ENCODE measurements around the gene PDCD7.
"Not testable (repeated sequence)": the region's sequence is repeated elsewhere in the genome, so short reads cannot be mapped to it uniquely, and the experiment has no call there.

Gene PDCD7

DNA sequence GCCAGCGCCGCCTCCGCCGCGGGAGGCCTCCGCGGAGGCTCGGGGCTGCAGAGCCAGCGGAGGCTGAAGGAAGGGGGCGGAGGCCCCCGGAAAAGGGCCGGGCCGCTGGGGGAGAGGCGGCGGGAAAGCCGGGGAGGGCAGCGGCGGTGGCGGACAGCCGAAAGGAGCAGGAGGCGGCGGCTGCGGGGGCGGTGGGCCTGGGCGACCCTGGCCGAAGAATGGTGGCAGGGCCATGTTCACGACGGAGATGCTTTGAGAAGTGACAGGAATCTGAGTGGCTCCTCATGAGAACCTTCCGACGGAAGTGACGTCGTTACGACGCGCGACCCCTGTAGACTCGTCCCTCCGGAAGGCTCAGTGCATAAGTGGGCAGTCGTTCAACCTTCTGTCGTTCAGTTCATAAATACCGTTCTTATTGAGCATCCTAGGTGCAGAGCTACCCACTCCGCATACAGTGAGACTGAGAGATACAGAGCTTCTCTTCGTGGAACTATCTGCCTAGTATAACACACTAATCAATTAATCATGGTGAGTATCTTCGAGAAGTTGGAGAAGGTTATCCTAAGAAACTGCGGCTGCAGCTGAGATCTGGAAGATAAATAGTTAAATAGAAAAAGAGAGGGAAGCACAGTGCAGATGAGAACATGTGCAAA is at the start of gene PDCD7:
Gene PDCD7, minus strand, starts transcription at position 261 of the 653 bp plus-strand sequence. Its CDS starts 27 bp downstream, at position 234.
- peak; percentile 92 for DNase-seq

DNA sequence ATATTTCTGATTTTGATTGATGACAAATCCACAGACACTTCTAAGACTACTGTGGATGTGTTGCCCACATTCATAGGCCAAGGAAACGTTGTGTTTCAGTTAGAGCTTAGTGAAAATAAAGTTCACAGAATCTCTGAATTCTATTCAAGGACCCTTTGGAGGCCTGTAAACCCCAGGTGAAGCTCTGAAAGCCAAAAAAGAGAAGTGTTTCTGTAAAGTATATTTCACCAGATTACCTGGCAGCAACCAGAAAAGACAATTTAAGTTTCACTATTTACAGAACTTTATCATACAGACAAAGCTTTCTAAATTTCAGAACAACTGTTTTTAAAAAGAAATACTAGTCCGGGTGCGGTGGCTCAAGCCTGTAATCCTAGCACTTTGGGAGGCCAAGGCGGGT is 48.9 kb upstream of the PDCD7 start:
- DNase-seq, result no peak

GRCh38 chr15:65181582-65182353 is 48.2 kb upstream of the PDCD7 start:
- DNase-seq, result not testable (repeated sequence)

- DNase-seq, result no peak
Observed at GRCh38 chr15:65180167-65180566, 46.6 kb upstream of the PDCD7 start.

GRCh38 chr15:65177901-65178300 is 44.3 kb upstream of the PDCD7 start:
- DNase-seq, result no peak

DNA sequence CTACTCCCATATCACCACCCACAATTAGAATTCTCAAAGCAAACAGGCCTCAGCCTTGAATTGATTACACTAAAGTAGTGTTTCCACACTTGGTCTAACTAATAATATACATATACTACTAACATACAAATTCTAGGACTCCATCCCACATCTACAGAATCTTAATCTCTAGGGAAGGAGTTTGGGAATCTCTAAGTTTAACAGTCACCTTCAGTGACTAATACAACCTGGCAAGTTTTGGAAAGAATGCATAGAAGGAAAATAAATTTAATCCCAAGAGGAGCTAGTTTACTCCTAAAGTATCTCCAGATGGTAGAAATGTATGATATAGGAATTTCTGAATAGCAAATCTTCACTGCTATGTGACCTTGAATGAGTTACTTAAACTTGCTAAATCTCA is 42.4 kb upstream of the PDCD7 start:
- DNase-seq, result no peak

GRCh38 chr15:65175511-65175910 is 41.9 kb upstream of the PDCD7 start:
- no peak for DNase-seq

- no peak for DNase-seq
Observed at GRCh38 chr15:65174509-65174908, 40.9 kb upstream of the PDCD7 start.

GRCh38 chr15:65172531-65172930 is 38.9 kb upstream of the PDCD7 start:
- no peak for DNase-seq

- no peak for DNase-seq
Observed at GRCh38 chr15:65171428-65171827, 37.8 kb upstream of the PDCD7 start.

DNA sequence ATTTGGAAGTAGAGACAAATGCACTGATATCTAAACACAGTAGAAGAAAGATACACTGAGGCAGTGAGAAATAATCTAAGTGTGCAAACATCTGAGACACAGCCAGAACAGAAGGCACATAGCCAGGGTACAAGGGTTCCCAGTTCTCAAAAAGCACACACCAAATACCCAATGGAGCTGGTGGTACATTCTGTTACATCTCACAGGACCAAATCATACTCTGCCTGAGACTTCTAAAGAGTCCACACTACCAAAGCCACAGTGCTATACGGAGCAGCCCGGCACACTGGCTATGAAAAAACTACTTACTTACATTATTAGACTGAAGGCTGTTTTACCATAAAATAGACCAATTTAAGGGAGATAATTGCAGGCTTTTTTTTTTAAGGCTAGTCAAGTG is 32.3 kb upstream of the PDCD7 start:
- no peak for DNase-seq

DNA sequence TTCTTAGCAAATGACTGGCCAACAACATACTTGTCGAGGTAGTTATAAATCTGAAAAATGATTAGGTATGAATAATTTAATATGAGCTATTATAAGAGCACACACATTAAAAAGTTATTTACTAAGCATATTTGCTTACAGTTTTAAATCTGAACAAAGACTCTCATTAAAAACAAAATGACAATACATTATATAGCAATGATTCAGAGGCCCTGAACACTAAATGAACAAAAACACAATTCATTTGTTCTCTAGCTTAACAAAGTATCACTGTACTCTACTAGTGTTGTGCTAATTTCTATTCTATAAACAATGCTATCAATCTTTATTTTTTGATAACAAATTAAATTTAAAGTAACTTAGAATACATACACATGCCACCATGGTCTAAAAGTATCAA is 30.5 kb upstream of the PDCD7 start:
- DNase-seq, result no peak

- no peak for DNase-seq
Observed at GRCh38 chr15:65163041-65163440, 29.4 kb upstream of the PDCD7 start.

GRCh38 chr15:65156692-65157091 is 23.1 kb upstream of the PDCD7 start:
- no peak for DNase-seq

- no peak for DNase-seq
Observed at GRCh38 chr15:65154720-65155119, 21.1 kb upstream of the PDCD7 start.

DNA sequence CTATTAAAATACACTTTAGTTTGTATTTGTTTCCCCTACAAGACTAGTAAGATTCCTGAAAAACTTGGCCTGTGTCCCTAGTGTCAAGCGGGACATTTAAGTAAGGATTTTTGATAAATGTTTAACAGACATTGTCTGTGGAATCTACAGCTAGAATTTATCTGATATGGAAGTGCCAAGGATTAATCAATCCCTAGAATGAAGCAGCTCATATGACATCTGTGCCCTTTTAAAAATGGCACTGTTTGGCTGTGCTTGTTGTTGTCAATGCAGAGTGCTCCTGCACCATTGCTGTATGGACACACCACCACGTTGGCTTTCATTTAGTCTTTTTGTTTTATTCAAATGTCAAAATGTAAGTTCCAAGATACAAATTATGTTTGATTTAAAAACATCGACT is 14.3 kb upstream of the PDCD7 start:
- DNase-seq, result no peak

- no peak for DNase-seq
Observed at GRCh38 chr15:65146438-65146837, 12.8 kb upstream of the PDCD7 start.

DNA sequence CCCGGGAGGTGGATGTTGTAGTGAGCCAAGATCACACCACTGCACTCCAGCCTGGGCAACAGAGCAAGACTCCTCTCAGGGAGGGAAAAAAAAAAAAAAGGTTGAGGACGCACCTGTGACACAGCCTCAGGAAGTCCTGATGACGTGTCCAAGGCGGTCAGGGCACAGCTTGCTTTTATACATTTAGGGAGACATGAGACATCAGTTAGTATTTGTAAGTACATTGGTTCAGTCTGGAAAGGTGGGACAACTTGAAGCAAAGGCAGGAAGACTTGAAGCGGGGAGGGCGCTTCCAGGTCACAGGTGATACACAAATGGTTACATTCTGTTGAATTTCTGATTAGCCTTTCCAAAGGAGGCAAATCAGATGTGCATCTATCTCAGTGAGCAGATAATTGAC is 5.0 kb upstream of the PDCD7 start:
- not testable (repeated sequence) for DNase-seq

- not testable (repeated sequence) for DNase-seq
Observed at GRCh38 chr15:65137893-65138292, 4.3 kb upstream of the PDCD7 start.

GRCh38 chr15:65137089-65137488 is 3.5 kb upstream of the PDCD7 start:
- DNase-seq, result not testable (repeated sequence)

DNA sequence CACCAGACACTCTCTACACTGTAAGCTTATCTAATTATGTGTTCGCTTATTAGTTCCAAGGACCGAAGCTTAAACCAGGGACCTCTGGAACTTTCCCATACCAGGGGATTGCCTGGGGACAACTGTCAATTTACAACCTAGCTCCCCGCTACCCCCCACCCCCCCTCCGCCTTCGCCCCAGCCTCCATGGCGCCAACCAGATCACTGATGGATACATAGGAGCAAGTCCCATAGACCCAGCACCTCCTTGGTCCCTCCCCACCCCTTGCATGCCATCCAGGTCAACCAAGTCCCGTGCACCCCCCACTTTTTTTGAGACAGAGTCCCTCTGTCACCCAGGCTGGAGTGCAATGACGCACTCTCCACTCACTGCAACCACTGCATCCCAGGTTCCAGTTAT is 930 bp upstream of the PDCD7 start:
- no peak for DNase-seq

- no peak for DNase-seq
Observed at GRCh38 chr15:65132878-65133547, 595 bp downstream of the PDCD7 start.

DNA sequence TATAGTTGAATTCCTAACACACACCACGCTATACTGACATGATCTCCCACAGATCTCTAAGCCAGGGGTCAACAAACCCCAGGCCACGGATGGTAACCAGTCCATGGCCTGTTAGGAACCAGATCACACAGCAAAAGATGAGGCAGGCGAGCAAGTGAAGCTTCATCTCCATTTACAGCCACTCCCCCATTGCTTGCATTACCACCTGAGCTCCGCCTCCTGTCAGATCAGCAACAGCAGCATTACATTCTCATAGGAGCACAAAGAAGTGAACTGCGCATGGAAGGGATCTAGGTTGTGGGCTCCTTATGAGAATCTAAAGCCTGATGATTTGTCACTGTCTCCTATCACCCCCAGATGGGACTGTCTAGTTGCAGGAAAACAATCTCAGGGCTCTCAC is 2.7 kb downstream of the PDCD7 start:
- no peak for DNase-seq

DNA sequence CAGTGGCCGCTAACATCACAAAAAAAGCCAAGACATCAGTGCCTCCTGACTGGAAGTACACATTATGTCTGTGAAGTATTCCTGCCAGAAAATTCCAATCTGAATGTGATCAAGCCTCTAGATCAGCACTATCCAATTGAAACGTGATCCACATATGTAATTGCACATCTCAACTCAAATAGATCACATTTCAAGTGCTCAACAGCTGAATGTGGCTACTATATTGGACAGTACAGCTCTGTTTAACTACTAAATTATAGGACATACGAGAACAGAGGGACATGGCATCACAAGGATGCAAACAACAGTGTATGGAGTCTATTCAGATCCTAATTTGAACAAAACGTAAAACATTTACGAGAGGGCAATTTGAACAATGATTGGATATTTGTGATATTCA is 18.1 kb downstream of the PDCD7 start:
- no peak for DNase-seq

Measured in NCI-H1694 (cell line).